DOHH2 (cell line): ENCODE data around the gene SNAP29.

ENCODE experiments used
- EZH2phosphoT487 ChIP-seq: fragments of 200-600 bp; sonication (generic); IDR thresholded peaks from 2 replicates; pipeline ENCODE4 v1.6.1; 2017; ENCODE audit warnings: borderline replicate concordance, mild to moderate bottlenecking, antibody characterized with exemption, low read length, moderate library complexity, mixed read lengths
- TF ChIP-seq, protein P1 (sequence below): fragments of 200-600 bp; sonication (generic); IDR thresholded peaks from one replicate; pipeline ENCODE4 v1.5.1; 2014; ENCODE audit warnings: antibody characterized with exemption, mild to moderate bottlenecking, low read depth, low read length; ENCODE audit not compliant: poor library complexity, severe bottlenecking

DNA sequence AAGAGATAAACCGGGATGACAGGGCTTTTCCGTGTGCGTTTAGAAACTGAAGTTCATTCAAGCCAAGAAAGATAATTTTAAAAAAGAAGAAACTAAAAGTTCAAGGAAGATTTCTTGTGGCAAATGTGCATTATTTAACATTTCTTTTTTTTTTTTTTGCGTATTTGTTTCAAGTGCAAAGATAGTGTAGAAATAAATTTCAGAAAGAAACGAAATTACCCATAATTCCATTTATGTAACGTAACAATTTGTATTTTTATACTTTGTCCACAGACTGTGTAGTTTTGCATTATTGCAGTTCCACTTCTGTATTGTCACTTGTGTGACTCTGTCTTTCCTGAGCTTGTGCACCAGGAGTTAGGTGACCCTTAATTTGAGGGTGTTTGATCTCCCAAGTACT is 24.0 kb downstream of the SNAP29 start:
- TF ChIP-seq, protein P1, sequence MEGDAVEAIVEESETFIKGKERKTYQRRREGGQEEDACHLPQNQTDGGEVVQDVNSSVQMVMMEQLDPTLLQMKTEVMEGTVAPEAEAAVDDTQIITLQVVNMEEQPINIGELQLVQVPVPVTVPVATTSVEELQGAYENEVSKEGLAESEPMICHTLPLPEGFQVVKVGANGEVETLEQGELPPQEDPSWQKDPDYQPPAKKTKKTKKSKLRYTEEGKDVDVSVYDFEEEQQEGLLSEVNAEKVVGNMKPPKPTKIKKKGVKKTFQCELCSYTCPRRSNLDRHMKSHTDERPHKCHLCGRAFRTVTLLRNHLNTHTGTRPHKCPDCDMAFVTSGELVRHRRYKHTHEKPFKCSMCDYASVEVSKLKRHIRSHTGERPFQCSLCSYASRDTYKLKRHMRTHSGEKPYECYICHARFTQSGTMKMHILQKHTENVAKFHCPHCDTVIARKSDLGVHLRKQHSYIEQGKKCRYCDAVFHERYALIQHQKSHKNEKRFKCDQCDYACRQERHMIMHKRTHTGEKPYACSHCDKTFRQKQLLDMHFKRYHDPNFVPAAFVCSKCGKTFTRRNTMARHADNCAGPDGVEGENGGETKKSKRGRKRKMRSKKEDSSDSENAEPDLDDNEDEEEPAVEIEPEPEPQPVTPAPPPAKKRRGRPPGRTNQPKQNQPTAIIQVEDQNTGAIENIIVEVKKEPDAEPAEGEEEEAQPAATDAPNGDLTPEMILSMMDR: no peak
- no peak for TF ChIP-seq EZH2phosphoT487
